Stomach smooth muscle (tissue), 2 donors: ENCODE results near the gene NRSN2.

Experiments
- H3K27ac ChIP-seq: one replicate; pipeline ENCODE4 v1.7.0; 2013; ENCODE audit warnings: mild to moderate bottlenecking, low read length, inconsistent platforms
- H3K27me3 ChIP-seq, 2 donors: one replicate each; pipeline ENCODE4 v1.7.0; 2013; ENCODE audit warnings: low read length in 2 of 2; ENCODE audit not compliant: insufficient read depth in 2 of 2, control insufficient read depth in 1 of 2
- H3K36me3 ChIP-seq, 2 donors: one replicate each; pipeline ENCODE4 v1.7.0; 2013; ENCODE audit warnings: low read length in 2 of 2; ENCODE audit not compliant: control insufficient read depth in 2 of 2, insufficient read depth in 2 of 2
- H3K4me1 ChIP-seq: one replicate; pipeline ENCODE4 v1.7.0; 2013; ENCODE audit warnings: low read length; ENCODE audit not compliant: control insufficient read depth, insufficient read depth
- H3K4me3 ChIP-seq, 2 donors: one replicate each; pipeline ENCODE4 v1.7.0; 2013; ENCODE audit warnings: low read length in 2 of 2
- H3K9ac ChIP-seq, 2 donors: one replicate each; pipeline ENCODE4 v1.7.0; 2013; ENCODE audit warnings: low read length in 2 of 2, mild to moderate bottlenecking in 1 of 2
- H3K9me3 ChIP-seq, 2 donors: one replicate each; pipeline ENCODE4 v1.7.0; 2013; ENCODE audit warnings: low read length in 2 of 2; ENCODE audit not compliant: control insufficient read depth in 2 of 2
- donor health status: healthy.
- donor health status: Pancreatic carcinoma.

The NRSN2 gene

DNA sequence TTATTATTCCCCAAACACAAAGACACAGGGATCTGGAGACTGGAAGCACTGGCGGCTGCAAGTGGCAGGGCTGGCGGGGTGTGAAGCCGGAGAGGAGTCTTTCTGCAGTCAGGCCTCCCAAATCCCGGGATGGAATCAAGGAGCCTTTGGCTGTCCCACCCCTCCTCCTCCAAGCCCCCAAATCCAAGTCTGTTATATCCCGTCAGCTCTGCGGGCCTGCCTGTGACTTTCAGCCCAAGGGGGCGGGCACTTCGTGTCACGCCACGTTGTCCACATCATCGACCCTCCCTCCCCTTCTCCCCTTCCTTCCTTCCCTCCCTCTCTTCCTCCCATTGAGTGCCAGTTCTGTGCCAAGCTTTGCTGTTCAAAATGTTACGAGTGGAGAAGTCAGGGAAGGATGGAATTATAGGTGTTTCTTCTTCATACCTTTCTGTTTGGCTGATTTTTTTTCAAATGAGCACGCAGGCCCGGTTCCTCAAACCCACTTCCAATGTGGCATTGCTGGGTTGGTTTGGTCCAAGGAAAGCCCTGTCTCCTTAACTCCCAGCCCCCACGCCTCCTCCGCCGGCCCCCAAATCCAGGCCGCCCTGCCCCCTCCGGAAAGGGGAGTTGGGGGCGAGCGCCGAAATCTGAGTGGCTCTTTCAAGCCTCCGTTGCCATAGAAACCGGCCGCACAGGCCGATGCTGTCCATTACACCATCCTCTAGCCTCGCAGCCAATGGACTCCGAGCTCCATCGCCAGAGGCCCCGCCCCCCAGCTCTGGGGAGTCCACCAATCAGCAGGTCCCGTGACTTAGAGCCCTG is 36.9 kb upstream of the NRSN2 start:
- H3K27ac ChIP-seq: peak overlapping the region; percentile 77
- H3K36me3 ChIP-seq: no peaks in the 10 kb centered on the region
- no peaks in the 10 kb centered on the region for H3K9me3 ChIP-seq
- peaks cover 16% of the 10 kb centered on the region for H3K4me1 ChIP-seq
- peak overlapping the region; percentile 69 to 91 for H3K4me3 ChIP-seq
- peak overlapping the region; percentile 55 to 59 for H3K9ac ChIP-seq
- no peaks in the 10 kb centered on the region for H3K27me3 ChIP-seq

- peak overlapping the region in 1 of 2 donors; percentile 69 for H3K4me3 ChIP-seq
- H3K27me3 ChIP-seq: no peaks in the 10 kb centered on the region
- no peaks in the 10 kb centered on the region for H3K36me3 ChIP-seq
- peaks cover 16% of the 10 kb centered on the region for H3K4me1 ChIP-seq
- H3K9me3 ChIP-seq: no peaks in the 10 kb centered on the region
- H3K27ac ChIP-seq: peak overlapping the region; percentile 77
- H3K9ac ChIP-seq: no peak overlapping the region
Measured at GRCh38 chr20:310645-311044, 36.3 kb upstream of the NRSN2 start.

DNA sequence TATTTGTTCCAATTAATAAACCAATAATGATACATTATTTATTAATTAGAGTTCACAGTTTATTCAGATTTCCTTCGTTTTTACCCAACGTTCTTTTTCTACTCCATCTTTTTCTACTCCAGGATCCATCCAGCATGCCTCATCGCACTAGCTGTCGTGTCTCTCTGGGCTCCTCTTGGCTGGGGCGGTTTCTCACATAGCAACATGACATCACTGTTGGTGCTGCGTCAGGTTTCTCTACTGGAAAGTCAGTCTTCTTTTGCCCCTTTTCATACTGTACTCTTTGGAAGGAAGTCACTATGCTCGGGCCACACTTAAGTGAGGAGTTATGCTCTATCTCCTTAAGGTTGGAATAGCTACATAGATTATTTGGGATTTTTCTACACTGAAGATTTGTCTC is 35.3 kb upstream of the NRSN2 start:
- no peak overlapping the region for H3K9ac ChIP-seq
- no peaks in the 10 kb centered on the region for H3K9me3 ChIP-seq
- H3K27ac ChIP-seq: no peak overlapping the region
- H3K36me3 ChIP-seq: no peaks in the 10 kb centered on the region
- H3K4me3 ChIP-seq: no peak overlapping the region
- no peaks in the 10 kb centered on the region for H3K27me3 ChIP-seq
- peaks cover 16% of the 10 kb centered on the region for H3K4me1 ChIP-seq

GRCh38 chr20:312067-312466 is 34.8 kb upstream of the NRSN2 start:
- H3K27me3 ChIP-seq: no peaks in the 10 kb centered on the region
- peaks cover 16% of the 10 kb centered on the region for H3K4me1 ChIP-seq
- H3K9me3 ChIP-seq: no peaks in the 10 kb centered on the region
- H3K27ac ChIP-seq: no peak overlapping the region
- H3K36me3 ChIP-seq: peaks cover 0 to 2% of the 10 kb centered on the region in 2 donors
- H3K4me3 ChIP-seq: no peak overlapping the region
- H3K9ac ChIP-seq: no peak overlapping the region

- H3K4me3 ChIP-seq: no peak overlapping the region
- H3K36me3 ChIP-seq: peaks cover 0 to 3% of the 10 kb centered on the region in 2 donors
- no peak overlapping the region for H3K9ac ChIP-seq
- no peaks in the 10 kb centered on the region for H3K9me3 ChIP-seq
- H3K4me1 ChIP-seq: peaks cover 16% of the 10 kb centered on the region
- H3K27ac ChIP-seq: no peak overlapping the region
- no peaks in the 10 kb centered on the region for H3K27me3 ChIP-seq
Measured at GRCh38 chr20:312866-313265, 34.0 kb upstream of the NRSN2 start.

DNA sequence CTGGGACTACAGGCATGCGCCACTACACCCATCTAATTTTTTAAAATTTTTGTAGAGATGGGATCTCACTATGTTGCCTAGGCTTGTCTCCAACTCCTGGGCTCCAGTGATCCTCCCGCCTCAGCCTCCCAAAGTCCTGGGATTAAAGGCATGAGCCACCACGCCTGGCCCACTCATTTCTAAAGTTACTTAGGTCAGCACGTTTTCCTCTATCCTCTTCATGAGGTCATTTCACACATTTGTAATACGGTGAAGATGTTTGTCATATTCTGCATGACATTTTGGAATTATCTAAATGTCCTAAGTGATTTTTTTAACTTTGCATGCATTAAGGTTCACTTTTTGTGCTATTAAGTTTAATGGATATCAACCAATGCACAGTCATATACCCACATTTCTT is 33.5 kb upstream of the NRSN2 start:
- H3K27me3 ChIP-seq: no peaks in the 10 kb centered on the region
- peaks cover 16% of the 10 kb centered on the region for H3K4me1 ChIP-seq
- H3K27ac ChIP-seq: no peak overlapping the region
- H3K36me3 ChIP-seq: peaks cover 3 to 5% of the 10 kb centered on the region in 2 donors
- no peak overlapping the region for H3K9ac ChIP-seq
- H3K4me3 ChIP-seq: no peak overlapping the region
- no peaks in the 10 kb centered on the region for H3K9me3 ChIP-seq

- Histone ChIP-seq H3K9me3 (no peaks in the 10 kb centered on the region), H3K27ac (no peak overlapping the region), H3K9ac (no peak overlapping the region), H3K36me3 (peaks cover 3 to 5% of the 10 kb centered on the region in 2 donors), H3K4me3 (no peak overlapping the region), H3K4me1 (peaks cover 16% of the 10 kb centered on the region), H3K27me3 (no peaks in the 10 kb centered on the region)
Measured at GRCh38 chr20:313948-314347, 33.0 kb upstream of the NRSN2 start.

- H3K4me1 ChIP-seq: no peaks in the 10 kb centered on the region
- no peak overlapping the region for H3K4me3 ChIP-seq
- H3K36me3 ChIP-seq: peaks cover 5% of the 10 kb centered on the region in 2 donors
- H3K9me3 ChIP-seq: no peaks in the 10 kb centered on the region
- H3K27me3 ChIP-seq: no peaks in the 10 kb centered on the region
- H3K9ac ChIP-seq: no peak overlapping the region
- no peak overlapping the region for H3K27ac ChIP-seq
Measured at GRCh38 chr20:316316-317068, 30.4 kb upstream of the NRSN2 start.

- Histone ChIP-seq H3K36me3 (peaks cover 0 to 2% of the 10 kb centered on the region in 2 donors), H3K4me1 (peaks cover 23% of the 10 kb centered on the region), H3K9ac (peak overlapping the region; percentile 79 to 80), H3K4me3 (peak overlapping the region; percentile 85 to 97), H3K27ac (peak overlapping the region; percentile 88), H3K27me3 (no peaks in the 10 kb centered on the region), H3K9me3 (no peaks in the 10 kb centered on the region)
Measured at GRCh38 chr20:324177-325044, 22.5 kb upstream of the NRSN2 start.

- Histone ChIP-seq H3K4me3 (peak within 1 kb of the TSS; percentile 85 to 97), H3K27me3 (no peaks in the 10 kb centered on the region), H3K4me1 (peaks cover 28% of the 10 kb centered on the region), H3K9me3 (no peaks in the 10 kb centered on the region), H3K9ac (peak within 1 kb of the TSS; percentile 79 to 80), H3K27ac (peak within 1 kb of the TSS; percentile 88), H3K36me3 (peaks cover 0 to 2% of the 10 kb centered on the region in 2 donors)
Measured at GRCh38 chr20:325045-325888, 21.6 kb upstream of the NRSN2 start, which contains the start of gene SOX12. Gene SOX12 (plus strand): TSS chr20:325552. CDS start chr20:325925, 373 bp downstream.
